GM08714 (cell line): ENCODE data around the gene PHKA1.
"Not testable (repeated sequence)": the region's sequence is repeated elsewhere in the genome, so short reads cannot be mapped to it uniquely, and the experiment has no call there.

Experiments
- H3K4me3 ChIP-seq: fragments of 200-500 bp; sonication (Bioruptor generic); 2 replicates; pipeline ENCODE4 v1.5.1; 2014; ENCODE audit warnings: mild to moderate bottlenecking, low read length, inconsistent platforms
- ZNF274 ChIP-seq: IDR thresholded peaks from 2 replicates; pipeline ENCODE4 v1.6.1; 2012; ENCODE audit warnings: mild to moderate bottlenecking, low read depth, low read length

PHKA1 gene

GRCh38 chrX:72687396-72687795 is 26.7 kb downstream of the PHKA1 start:
- TF ChIP-seq ZNF274, result no peak

GRCh38 chrX:72685810-72686456 is 28.2 kb downstream of the PHKA1 start:
- H3K4me3 ChIP-seq, result no peak overlapping the region

More at GRCh38 chrX:72687396-72687795, 26.7 kb downstream of the PHKA1 start:
- no peak overlapping the region for H3K4me3 ChIP-seq

GRCh38 chrX:72685018-72685417 is 29.1 kb downstream of the PHKA1 start:
- no peak overlapping the region for H3K4me3 ChIP-seq
- TF ChIP-seq ZNF274, result no peak

More at GRCh38 chrX:72685810-72686456, 28.2 kb downstream of the PHKA1 start:
- TF ChIP-seq ZNF274, result no peak

- H3K4me3 ChIP-seq, result no peak overlapping the region
- no peak for TF ChIP-seq ZNF274
Measured at GRCh38 chrX:72683631-72684030, 30.5 kb downstream of the PHKA1 start.

- H3K4me3 ChIP-seq, result no peak overlapping the region
- no peak for TF ChIP-seq ZNF274
Measured at GRCh38 chrX:72676465-72676864, 37.6 kb downstream of the PHKA1 start.

GRCh38 chrX:72673951-72674350 is 40.2 kb downstream of the PHKA1 start:
- not testable (repeated sequence) for H3K4me3 ChIP-seq

DNA sequence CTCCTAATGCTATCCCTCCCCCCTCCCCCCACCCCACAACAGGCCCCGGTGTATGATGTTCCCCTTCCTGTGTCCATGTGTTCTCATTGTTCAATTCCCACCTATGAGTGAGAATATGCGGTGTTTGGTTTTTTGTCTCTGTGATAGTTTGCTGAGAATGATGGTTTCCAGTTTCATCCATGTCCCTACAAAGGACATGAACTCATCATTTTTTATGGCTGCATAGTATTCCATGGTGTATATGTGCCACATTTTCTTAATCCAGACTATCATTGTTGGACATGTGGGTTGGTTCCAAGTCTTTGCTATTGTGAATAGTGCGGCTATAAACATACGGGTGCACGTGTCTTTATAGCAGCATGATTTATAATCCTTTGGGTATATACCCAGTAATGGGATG is 44.6 kb downstream of the PHKA1 start:
- not testable (repeated sequence) for H3K4me3 ChIP-seq

- no peak for TF ChIP-seq ZNF274
- no peak overlapping the region for H3K4me3 ChIP-seq
Measured at GRCh38 chrX:72666451-72666850, 47.7 kb downstream of the PHKA1 start.

DNA sequence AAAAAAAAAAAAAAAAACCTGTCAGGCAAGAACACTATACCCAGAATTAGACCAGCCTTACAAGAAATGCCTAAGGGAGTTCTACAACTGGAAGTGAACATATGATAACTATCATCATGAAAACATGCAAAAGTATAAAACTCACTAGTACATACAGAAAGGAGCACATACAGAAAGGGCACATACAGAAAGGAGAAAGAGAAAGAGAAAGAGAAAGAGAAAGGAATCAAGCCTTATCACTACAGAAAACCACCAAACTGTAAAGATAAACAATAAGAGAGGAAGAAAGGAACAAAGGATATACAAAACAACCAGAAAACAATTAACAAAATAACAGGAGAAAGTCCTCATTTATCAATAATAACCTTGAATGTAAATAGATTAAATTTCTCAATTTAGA is 50.4 kb downstream of the PHKA1 start:
- no peak for TF ChIP-seq ZNF274

DNA sequence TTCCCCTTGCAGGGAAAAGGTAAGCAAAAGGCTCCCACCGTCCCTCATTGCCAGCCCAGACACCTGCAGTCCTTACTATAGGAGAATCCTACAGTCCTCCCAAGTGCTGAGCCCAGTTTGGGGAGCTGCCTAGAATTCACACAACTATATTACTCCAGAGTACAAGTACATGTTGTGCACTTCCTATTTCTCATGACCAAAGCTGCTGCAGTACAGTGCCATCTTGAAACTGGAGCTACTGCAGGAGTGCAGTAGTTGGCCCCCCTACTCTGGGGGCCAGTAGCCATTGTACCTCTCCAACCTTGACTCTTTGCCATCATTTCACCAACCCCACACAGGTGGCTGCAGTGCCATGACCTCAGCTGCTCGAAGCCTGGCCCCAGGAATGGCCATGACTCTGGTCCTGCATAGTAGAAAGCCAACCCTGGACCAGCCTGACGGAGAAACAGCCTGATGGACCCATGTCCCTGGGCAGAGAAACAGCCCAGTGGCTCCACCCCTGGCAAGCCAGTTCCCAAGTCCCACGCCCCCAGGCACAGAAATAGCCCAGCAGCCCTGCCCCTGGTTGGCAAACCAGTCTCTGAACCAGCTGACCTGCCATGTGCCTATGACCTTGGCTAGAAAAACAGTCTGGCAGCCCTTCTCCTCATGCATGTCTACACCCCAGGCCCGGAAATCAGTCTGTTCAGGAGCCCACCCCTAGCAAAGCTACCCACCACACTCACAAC is 51.9 kb downstream of the PHKA1 start:
- no peak for TF ChIP-seq ZNF274
- H3K4me3 ChIP-seq, result no peak overlapping the region

More for the DNA sequence above, 50.4 kb downstream of the PHKA1 start:
- no peak overlapping the region for H3K4me3 ChIP-seq

- no peak overlapping the region for H3K4me3 ChIP-seq
- no peak for TF ChIP-seq ZNF274
Measured at GRCh38 chrX:72659723-72660122, 54.4 kb downstream of the PHKA1 start.

- TF ChIP-seq ZNF274, result no peak
- no peak overlapping the region for H3K4me3 ChIP-seq
Measured at GRCh38 chrX:72652082-72652481, 62.0 kb downstream of the PHKA1 start.

DNA sequence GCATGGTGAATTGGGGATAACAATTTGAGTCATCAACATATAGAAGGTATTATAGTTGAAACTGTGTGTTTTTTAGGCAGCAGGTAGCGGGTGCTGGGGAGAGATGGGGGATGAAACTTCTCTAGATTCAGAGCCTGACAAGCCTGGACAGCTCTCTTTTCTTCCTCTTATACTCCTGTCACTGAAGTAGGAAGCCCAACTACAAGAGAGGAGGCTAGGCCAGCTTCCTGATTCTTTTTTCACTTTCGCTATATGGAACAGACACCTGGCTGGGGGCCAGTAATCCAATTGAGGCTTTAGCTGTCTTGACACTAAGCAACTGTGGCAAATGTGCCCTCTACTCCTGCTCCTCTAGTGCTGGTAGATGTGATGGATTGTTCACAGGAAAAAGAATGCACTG is 69.2 kb downstream of the PHKA1 start:
- H3K4me3 ChIP-seq, result no peak overlapping the region

DNA sequence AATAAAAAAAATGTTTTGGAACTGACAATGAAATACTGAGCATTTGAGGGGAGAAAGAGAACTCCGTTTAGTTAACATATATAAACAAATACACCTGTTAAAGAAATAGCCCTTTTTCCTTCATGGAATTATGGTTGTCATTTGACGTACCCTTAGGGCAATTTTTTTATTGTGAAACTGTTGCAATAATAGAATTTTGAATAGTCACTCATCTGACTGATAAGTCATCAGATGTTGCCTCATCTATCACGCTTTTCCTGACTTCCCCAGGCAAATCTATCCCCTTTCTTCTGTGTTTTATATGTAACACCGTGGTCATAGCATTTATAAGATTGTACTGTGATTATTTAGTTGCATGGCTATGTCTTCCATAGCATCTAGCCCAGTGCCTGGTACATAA is 72.5 kb downstream of the PHKA1 start:
- no peak overlapping the region for H3K4me3 ChIP-seq
- no peak for TF ChIP-seq ZNF274

More for the DNA sequence above, 69.2 kb downstream of the PHKA1 start:
- no peak for TF ChIP-seq ZNF274

DNA sequence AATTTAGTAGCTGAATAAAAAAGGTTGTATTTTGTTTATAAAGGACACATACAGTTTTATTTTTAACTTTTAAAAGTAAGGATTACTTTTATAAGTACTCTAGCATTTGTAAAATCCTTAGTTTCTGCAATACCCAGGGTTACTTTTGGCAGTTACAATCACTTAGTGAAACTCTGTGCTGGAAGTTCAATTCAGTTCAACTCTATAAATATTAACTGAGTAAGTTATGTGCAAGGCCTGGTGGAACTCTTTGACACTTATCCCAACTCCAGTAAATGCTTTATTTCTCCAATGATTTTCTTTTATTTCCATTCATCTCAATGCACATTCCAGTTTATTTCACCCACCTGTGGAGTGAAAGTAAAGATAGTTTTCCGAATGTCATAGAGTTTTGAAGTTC is 78.2 kb downstream of the PHKA1 start:
- H3K4me3 ChIP-seq, result no peak overlapping the region
- no peak for TF ChIP-seq ZNF274
